Sigmoid colon (tissue), 7 donors: ENCODE data around the gene SDK1. TPM values are rescaled to one million over a fixed set of nuclear protein-coding genes. Genes with fewer than 3 reads are reported as not detected.
A peak's percentile ranks its signal among the peaks of the same experiment; 100 is the strongest.

Source experiments
- DNase-seq: peaks from one replicate; pipeline ENCODE4 v3.0.0-alpha.2; 2019
- H3K27ac ChIP-seq, 4 donors: fragments of 200-600 bp; sonication (generic); one replicate each; pipeline ENCODE4 v1.5.1; 2016 to 2019; ENCODE audit warnings: mild to moderate bottlenecking in 1 of 4
- H3K27me3 ChIP-seq, 3 donors: fragments of 200-600 bp; sonication (generic); one replicate each; pipeline ENCODE4 v1.5.1; 2019; ENCODE audit warnings: mild to moderate bottlenecking in 1 of 3
- H3K36me3 ChIP-seq, 4 donors: fragments of 200-600 bp; sonication (generic); one replicate each; pipeline ENCODE4 v1.5.1; 2016 to 2019
- H3K4me1 ChIP-seq, 4 donors: fragments of 200-600 bp; sonication (generic); one replicate each; pipeline ENCODE4 v1.5.1; 2017 to 2019
- H3K4me3 ChIP-seq, 4 donors: fragments of 200-600 bp; sonication (generic); one replicate each; pipeline ENCODE4 v1.5.1; 2017 to 2019; ENCODE audit warnings: mild to moderate bottlenecking in 2 of 4, moderate library complexity in 1 of 4
- H3K9me3 ChIP-seq, 4 donors: fragments of 200-600 bp in 3 of 4; sonication (generic) in 3 of 4; one replicate each; pipeline versions ENCODE4 v1.5.1 to v1.6.1; 2013 to 2019
- CTCF ChIP-seq, 4 experiments: fragments of 450-650 bp in 3 of 4; fragments of 200-600 bp in 1 of 4; IDR thresholded peaks; one replicate each; pipeline ENCODE4 v1.5.1; 2016 to 2019; ENCODE audit warnings: antibody characterized with exemption in 4 of 4, mild to moderate bottlenecking in 3 of 4, moderate library complexity in 2 of 4
- EP300 ChIP-seq, 4 donors: sonication (generic); formaldehyde crosslinking; IDR thresholded peaks; one replicate each; pipeline ENCODE4 v1.6.1; 2017; ENCODE audit warnings: antibody characterized with exemption in 4 of 4
- POLR2A ChIP-seq, 2 donors: fragments of 450-650 bp; IDR thresholded peaks; one replicate each; pipeline ENCODE4 v1.6.1; 2016; ENCODE audit warnings: antibody characterized with exemption in 2 of 2, mild to moderate bottlenecking in 2 of 2, moderate library complexity in 2 of 2
- POLR2AphosphoS5 ChIP-seq, 4 donors: sonication (generic); formaldehyde crosslinking; IDR thresholded peaks; one replicate each; pipeline ENCODE4 v1.6.1; 2017; ENCODE audit warnings: antibody characterized with exemption in 4 of 4
- WGBS, 2 donors: extraction: QIAGEN DNeasy Blood & Tissue Kit; methylation state at CpG; one replicate each; pipeline ENCODE4 v1.1.7; 2013; 5-methylcytosine and 5-hydroxymethylcytosine counted together
- intact Hi-C: fragments of 100-400 bp; cut with DNase I; formaldehyde crosslinking; loops from one replicate; pipeline ENCODE4 v1.15.1; 2023
- polyA plus RNA-seq, 3 donors: library from polyadenylated mRNA; stranded (reverse); fragments of 200-250 nt; gene quantifications; one replicate each; pipeline ENCODE4 v1.2.3, GENCODE V29; 2013
- total RNA-seq, 4 donors: library from RNA; depleted of rRNA; stranded (reverse); fragments of >200 nt; gene quantifications; one replicate each; pipeline ENCODE4 v1.1.0, GENCODE V29; 2016
- donor health status: healthy with polysubstance abuse.
- donor health status: Bipolar disorder and iron deficiency.
- donor health status: healthy.

SDK1 gene
- total and polyA plus RNA-seq, 7 donors = under 0.01 to 23.0 (median 10.0) TPM; not detected in 1

- intact Hi-C loops = no loop called here
Measured at GRCh38 chr7:3358991-3359390, 57.9 kb downstream of the SDK1 start.

GRCh38 chr7:3367261-3367660 is 66.2 kb downstream of the SDK1 start:
- Histone ChIP-seq H3K9me3 (no peaks in the 10 kb centered on the region), H3K36me3 (no peaks in the 10 kb centered on the region), H3K27me3 (no peaks in the 10 kb centered on the region), H3K4me3 (no peak overlapping the region), H3K27ac (no peak overlapping the region), H3K4me1 (peaks cover 0 to 43% (median 23%) of the 10 kb centered on the region in 4 donors)
- no peak for TF ChIP-seq EP300 (IDR thresholded peaks at IDR 0.05)
- no peak for TF ChIP-seq POLR2A (IDR thresholded peaks at IDR 0.05)
- TF ChIP-seq POLR2AphosphoS5 (IDR thresholded peaks at IDR 0.05) = no peak
- no peak for TF ChIP-seq CTCF (IDR thresholded peaks at IDR 0.05)
- intact Hi-C loops = loop anchor here (5.0 kb wide), 1 partner anchor 65 kb away; the partner anchor contains the start of gene SDK1
- 81 to 88% methylated on average over 1 of the region's 1 CpG for WGBS, 2 donors
- no peak for DNase-seq

More at GRCh38 chr7:3358991-3359390, 57.9 kb downstream of the SDK1 start:
- Histone ChIP-seq H3K27me3 (no peaks in the 10 kb centered on the region), H3K9me3 (no peaks in the 10 kb centered on the region), H3K36me3 (no peaks in the 10 kb centered on the region), H3K4me3 (no peak overlapping the region), H3K27ac (no peak overlapping the region), H3K4me1 (peaks cover 0 to 11% (median 0%) of the 10 kb centered on the region in 4 donors)
- no peak for TF ChIP-seq POLR2A (IDR thresholded peaks at IDR 0.05)
- no peak for TF ChIP-seq EP300 (IDR thresholded peaks at IDR 0.05)
- TF ChIP-seq POLR2AphosphoS5 (IDR thresholded peaks at IDR 0.05) = no peak
- no peak for TF ChIP-seq CTCF (IDR thresholded peaks at IDR 0.05)
- no peak for DNase-seq
- 90 to 93% methylated on average over 5 of the region's 5 CpGs for WGBS, 2 donors

- no peak for TF ChIP-seq POLR2AphosphoS5 (IDR thresholded peaks at IDR 0.05)
- no peak for TF ChIP-seq POLR2A (IDR thresholded peaks at IDR 0.05)
- peak in 1 of 4 donors; percentile 41 for TF ChIP-seq EP300 (IDR thresholded peaks at IDR 0.05)
- peak in 3 of 4 experiments; percentile 8 to 39 (median 21) for TF ChIP-seq CTCF (IDR thresholded peaks at IDR 0.05)
- Histone ChIP-seq H3K27ac (peak overlapping the region in 3 of 4 donors; percentile 17 to 47 (median 44)), H3K36me3 (no peaks in the 10 kb centered on the region), H3K4me3 (no peak overlapping the region), H3K4me1 (peaks cover 0 to 55% (median 23%) of the 10 kb centered on the region in 4 donors), H3K9me3 (no peaks in the 10 kb centered on the region), H3K27me3 (no peaks in the 10 kb centered on the region)
- WGBS, 2 donors = 84 to 86% methylated on average over 9 of the region's 9 CpGs
- DNase-seq = no peak
- intact Hi-C loops = no loop called here
Measured at GRCh38 chr7:3370068-3370830, 69.2 kb downstream of the SDK1 start.

GRCh38 chr7:3370921-3371320 is 69.9 kb downstream of the SDK1 start:
- peak overlapping the region in 1 of 4 donors; percentile 44 for H3K27ac ChIP-seq
- TF ChIP-seq POLR2A (IDR thresholded peaks at IDR 0.05) (no peak), EP300 (IDR thresholded peaks at IDR 0.05) (no peak), CTCF (IDR thresholded peaks at IDR 0.05) (no peak), POLR2AphosphoS5 (IDR thresholded peaks at IDR 0.05) (no peak)
- no peak for DNase-seq
- H3K4me1 ChIP-seq = peaks cover 0 to 55% (median 23%) of the 10 kb centered on the region in 4 donors
- no peaks in the 10 kb centered on the region for H3K9me3 ChIP-seq
- no peak overlapping the region for H3K4me3 ChIP-seq
- intact Hi-C loops = no loop called here
- WGBS, 2 donors = 96 to 97% methylated on average over 7 of the region's 7 CpGs
- no peaks in the 10 kb centered on the region for H3K36me3 ChIP-seq
- no peaks in the 10 kb centered on the region for H3K27me3 ChIP-seq
